ENCODE measurements around the gene PRR3. TPM values are rescaled to one million over a fixed set of nuclear protein-coding genes. Genes with fewer than 3 reads are reported as not detected.
A peak's percentile ranks its signal among the peaks of the same experiment; 100 is the strongest.

Gene PRR3
- total and polyA plus RNA-seq, 9 of the 15 experiments (the other 6 are each of a cell fraction or from before 2014, with no cell fraction given): 23.5 to 59.6 (median 28.8) TPM

DNA sequence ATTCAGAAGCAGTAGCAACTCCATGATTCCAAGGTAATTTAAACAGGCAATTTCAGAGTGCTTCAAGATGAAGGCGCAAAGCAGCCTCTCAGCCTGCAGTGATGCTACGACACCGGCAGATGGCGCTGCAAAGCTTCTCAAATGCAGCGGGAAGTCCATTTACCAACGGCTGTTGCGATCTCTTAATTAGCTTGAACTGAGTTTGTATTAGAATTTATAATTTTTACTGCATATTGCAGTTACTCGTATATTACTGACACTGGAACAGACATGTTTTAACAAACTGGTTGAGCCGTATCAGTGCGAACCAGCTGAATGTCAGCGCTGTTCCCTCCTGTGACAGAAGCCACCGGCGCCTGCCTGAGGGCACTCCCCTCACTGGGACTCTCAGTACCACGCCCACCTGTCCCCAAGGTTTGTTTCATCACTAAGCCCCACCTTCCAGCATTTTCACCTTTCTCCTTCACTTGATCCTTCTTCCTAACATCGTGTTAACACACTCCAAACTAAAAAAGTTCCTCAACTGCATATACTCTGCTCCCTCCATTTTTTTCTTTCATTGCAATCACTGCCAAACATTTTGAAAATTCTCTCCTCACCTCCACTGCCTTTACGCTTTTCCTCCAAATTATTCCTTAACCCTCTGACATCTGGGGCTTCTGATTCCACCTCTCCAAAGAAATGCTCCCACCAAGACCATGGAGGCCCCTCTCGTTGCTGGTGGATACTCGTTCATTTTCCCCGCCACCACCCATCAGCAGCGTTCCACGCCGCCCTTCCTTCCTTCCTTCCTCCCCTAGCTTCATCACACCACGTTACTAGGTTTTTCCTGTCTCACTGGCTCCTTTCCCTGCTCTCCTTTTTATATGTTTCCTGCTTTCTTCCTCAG is 15.3 kb upstream of the PRR3 start (continued):
- TF ChIP-seq ZBTB11 (CRISPR knock-in tag; IDR thresholded peaks at IDR 0.05) (0 out of 6 replicates have a peak, but pooled peaks of 1 of the 3 experiments have one; percentile 7), FOXJ3 (CRISPR knock-in tag; IDR thresholded peaks at IDR 0.05) (no peak), POU5F1 (IDR thresholded peaks at IDR 0.05; ENCODE audit: borderline replicate concordance, low read depth, low read length, partially characterized antibody) (no peak), SPI1 (IDR thresholded peaks at IDR 0.05; ENCODE audit: borderline replicate concordance, low read depth, low read length) (no peak), KHSRP (IDR thresholded peaks at IDR 0.05) (no peak), POLR2A (conservative IDR thresholded peaks at IDR 0.05) (peak; percentile 43), FOSL1 (tag; conservative IDR thresholded peaks at IDR 0.05) (0 out of 2 replicates have a peak, but pooled peaks have one; percentile 32), ARID1B (IDR thresholded peaks at IDR 0.05) (0 out of 2 replicates have a peak, but pooled peaks have one; percentile 20), ZNF76 (CRISPR knock-in tag; IDR thresholded peaks at IDR 0.05; ENCODE audit: borderline replicate concordance) (no peak), GATAD2B (IDR thresholded peaks at IDR 0.05; ENCODE audit: borderline replicate concordance) (no peak), CTCFL (IDR thresholded peaks at IDR 0.05; ENCODE audit: borderline replicate concordance, insufficient read depth, low read depth, low read length, poor library complexity, severe bottlenecking) (peak; percentile 71), PURB (CRISPR knock-in tag; IDR thresholded peaks at IDR 0.05; ENCODE audit: low read depth) (no peak)
- TF ChIP-seq, protein P1, sequence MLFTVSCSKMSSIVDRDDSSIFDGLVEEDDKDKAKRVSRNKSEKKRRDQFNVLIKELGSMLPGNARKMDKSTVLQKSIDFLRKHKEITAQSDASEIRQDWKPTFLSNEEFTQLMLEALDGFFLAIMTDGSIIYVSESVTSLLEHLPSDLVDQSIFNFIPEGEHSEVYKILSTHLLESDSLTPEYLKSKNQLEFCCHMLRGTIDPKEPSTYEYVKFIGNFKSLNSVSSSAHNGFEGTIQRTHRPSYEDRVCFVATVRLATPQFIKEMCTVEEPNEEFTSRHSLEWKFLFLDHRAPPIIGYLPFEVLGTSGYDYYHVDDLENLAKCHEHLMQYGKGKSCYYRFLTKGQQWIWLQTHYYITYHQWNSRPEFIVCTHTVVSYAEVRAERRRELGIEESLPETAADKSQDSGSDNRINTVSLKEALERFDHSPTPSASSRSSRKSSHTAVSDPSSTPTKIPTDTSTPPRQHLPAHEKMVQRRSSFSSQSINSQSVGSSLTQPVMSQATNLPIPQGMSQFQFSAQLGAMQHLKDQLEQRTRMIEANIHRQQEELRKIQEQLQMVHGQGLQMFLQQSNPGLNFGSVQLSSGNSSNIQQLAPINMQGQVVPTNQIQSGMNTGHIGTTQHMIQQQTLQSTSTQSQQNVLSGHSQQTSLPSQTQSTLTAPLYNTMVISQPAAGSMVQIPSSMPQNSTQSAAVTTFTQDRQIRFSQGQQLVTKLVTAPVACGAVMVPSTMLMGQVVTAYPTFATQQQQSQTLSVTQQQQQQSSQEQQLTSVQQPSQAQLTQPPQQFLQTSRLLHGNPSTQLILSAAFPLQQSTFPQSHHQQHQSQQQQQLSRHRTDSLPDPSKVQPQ (CRISPR knock-in tag; IDR thresholded peaks at IDR 0.05; ENCODE audit: borderline replicate concordance): no peak
- TF ChIP-seq, protein P2, sequence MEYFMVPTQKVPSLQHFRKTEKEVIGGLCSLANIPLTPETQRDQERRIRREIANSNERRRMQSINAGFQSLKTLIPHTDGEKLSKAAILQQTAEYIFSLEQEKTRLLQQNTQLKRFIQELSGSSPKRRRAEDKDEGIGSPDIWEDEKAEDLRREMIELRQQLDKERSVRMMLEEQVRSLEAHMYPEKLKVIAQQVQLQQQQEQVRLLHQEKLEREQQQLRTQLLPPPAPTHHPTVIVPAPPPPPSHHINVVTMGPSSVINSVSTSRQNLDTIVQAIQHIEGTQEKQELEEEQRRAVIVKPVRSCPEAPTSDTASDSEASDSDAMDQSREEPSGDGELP (CRISPR knock-in tag; IDR thresholded peaks at IDR 0.05; ENCODE audit: borderline replicate concordance): peak; percentile 86
- TF ChIP-seq, protein P3, sequence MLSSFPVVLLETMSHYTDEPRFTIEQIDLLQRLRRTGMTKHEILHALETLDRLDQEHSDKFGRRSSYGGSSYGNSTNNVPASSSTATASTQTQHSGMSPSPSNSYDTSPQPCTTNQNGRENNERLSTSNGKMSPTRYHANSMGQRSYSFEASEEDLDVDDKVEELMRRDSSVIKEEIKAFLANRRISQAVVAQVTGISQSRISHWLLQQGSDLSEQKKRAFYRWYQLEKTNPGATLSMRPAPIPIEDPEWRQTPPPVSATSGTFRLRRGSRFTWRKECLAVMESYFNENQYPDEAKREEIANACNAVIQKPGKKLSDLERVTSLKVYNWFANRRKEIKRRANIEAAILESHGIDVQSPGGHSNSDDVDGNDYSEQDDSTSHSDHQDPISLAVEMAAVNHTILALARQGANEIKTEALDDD (IDR thresholded peaks at IDR 0.05): no peak
